Fibroblast of lung (primary cell): Measurements from ENCODE around the gene BABAM2.

Experiments used
- CTCF ChIP-seq, 2 donors: IDR thresholded peaks in 1 of 2; conservative IDR thresholded peaks in 1 of 2; 1 replicate in 1 of 2; 2 replicates in 1 of 2; pipeline ENCODE4 v1.5.1; 2011 to 2012; ENCODE audit warnings: low read length in 2 of 2, control low read depth in 1 of 2, inconsistent platforms in 1 of 2, low read depth in 1 of 2, mild to moderate bottlenecking in 1 of 2
- EZH2 ChIP-seq: IDR thresholded peaks from 2 replicates; pipeline ENCODE4 v1.5.1; 2012; ENCODE audit warnings: low read length, control low read depth, mild to moderate bottlenecking; ENCODE audit errors: missing control alignments

GRCh38 chr2:28053597-28053996 lies 163.1 kb downstream of the BABAM2 start:
- TF ChIP-seq CTCF (conservative IDR thresholded peaks at IDR 0.05 in 1 of 2, IDR thresholded peaks at IDR 0.05 in 1 of 2; ENCODE audit: low read depth in 1 of 2, low read length in 2 of 2), result no peak
- no peak for TF ChIP-seq EZH2
